ENCODE data around the gene GATA2.

DNA sequence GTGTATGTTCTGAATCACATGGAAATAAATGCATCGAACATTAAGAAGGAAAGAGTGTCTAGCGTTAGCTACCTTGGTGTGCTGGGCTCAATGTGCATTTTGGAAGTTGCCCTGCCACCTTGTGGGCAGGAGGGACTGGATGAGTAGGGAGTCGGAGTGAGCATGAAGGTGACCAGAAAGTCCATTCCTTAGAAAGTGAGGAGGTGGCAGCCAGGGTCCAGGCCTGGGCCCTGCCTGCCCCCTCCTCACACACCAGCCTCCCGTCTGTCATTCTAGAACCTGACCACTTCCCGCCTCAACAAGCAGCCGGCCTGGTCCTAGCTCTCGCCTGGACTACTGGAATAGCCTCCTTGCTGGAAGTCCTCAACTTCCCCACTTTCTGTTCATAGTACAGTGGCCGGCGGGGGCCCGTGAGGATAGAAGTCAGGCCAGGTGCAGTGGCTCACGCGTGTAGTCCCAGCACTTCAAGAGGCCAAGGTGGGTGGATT lies 10.2 kb upstream of the GATA2 start:
- TF ChIP-seq, protein P1, sequence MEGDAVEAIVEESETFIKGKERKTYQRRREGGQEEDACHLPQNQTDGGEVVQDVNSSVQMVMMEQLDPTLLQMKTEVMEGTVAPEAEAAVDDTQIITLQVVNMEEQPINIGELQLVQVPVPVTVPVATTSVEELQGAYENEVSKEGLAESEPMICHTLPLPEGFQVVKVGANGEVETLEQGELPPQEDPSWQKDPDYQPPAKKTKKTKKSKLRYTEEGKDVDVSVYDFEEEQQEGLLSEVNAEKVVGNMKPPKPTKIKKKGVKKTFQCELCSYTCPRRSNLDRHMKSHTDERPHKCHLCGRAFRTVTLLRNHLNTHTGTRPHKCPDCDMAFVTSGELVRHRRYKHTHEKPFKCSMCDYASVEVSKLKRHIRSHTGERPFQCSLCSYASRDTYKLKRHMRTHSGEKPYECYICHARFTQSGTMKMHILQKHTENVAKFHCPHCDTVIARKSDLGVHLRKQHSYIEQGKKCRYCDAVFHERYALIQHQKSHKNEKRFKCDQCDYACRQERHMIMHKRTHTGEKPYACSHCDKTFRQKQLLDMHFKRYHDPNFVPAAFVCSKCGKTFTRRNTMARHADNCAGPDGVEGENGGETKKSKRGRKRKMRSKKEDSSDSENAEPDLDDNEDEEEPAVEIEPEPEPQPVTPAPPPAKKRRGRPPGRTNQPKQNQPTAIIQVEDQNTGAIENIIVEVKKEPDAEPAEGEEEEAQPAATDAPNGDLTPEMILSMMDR (IDR thresholded peaks at IDR 0.05; ENCODE audit: low read depth, low read length) = peak; percentile 28
- TF ChIP-seq MAX (IDR thresholded peaks at IDR 0.05; ENCODE audit: low read depth, low read length) (no peak), POLR2A (IDR thresholded peaks at IDR 0.05; ENCODE audit: extremely low read depth, insufficient read length) (no peak), MYC (IDR thresholded peaks at IDR 0.05; ENCODE audit: low read depth, low read length) (no peak)

Measured in NB4 (cell line).